Suprapubic skin (tissue), 3 donors: ENCODE measurements around the gene DENND4B.

Source experiments
- POLR2A ChIP-seq, 2 donors: fragments of 450-650 bp; IDR thresholded peaks; one replicate each; pipeline ENCODE4 v1.6.1; 2017; ENCODE audit warnings: antibody characterized with exemption in 2 of 2, mild to moderate bottlenecking in 2 of 2, moderate library complexity in 2 of 2
- TF ChIP-seq, protein P1 (sequence below), 2 donors: fragments of 200-600 bp in 1 of 2; fragments of 450-650 bp in 1 of 2; sonication (generic) in 1 of 2; IDR thresholded peaks; one replicate each; pipeline ENCODE4 v1.5.1; 2016 to 2019; ENCODE audit warnings: antibody characterized with exemption in 2 of 2, mild to moderate bottlenecking in 1 of 2, moderate library complexity in 1 of 2

DNA sequence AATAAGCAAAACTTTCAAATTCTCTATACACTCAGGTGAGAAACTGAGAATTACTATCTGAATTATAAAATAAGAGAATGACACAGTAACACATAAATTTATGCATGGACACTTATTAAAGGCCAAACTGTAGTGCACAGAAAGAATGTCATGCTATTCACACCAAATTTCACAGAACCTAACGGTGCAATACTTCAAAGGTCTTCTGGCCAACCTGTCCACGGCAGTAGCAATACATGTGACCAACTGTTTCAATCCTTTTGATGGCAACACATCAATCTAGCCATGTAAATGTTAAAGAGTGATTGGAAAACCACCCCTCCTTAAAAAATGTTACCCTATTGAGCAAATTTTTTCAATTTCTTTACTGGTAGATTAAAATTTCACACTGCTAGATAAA is 34.2 kb downstream of the DENND4B start:
- TF ChIP-seq, protein P1, sequence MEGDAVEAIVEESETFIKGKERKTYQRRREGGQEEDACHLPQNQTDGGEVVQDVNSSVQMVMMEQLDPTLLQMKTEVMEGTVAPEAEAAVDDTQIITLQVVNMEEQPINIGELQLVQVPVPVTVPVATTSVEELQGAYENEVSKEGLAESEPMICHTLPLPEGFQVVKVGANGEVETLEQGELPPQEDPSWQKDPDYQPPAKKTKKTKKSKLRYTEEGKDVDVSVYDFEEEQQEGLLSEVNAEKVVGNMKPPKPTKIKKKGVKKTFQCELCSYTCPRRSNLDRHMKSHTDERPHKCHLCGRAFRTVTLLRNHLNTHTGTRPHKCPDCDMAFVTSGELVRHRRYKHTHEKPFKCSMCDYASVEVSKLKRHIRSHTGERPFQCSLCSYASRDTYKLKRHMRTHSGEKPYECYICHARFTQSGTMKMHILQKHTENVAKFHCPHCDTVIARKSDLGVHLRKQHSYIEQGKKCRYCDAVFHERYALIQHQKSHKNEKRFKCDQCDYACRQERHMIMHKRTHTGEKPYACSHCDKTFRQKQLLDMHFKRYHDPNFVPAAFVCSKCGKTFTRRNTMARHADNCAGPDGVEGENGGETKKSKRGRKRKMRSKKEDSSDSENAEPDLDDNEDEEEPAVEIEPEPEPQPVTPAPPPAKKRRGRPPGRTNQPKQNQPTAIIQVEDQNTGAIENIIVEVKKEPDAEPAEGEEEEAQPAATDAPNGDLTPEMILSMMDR (IDR thresholded peaks at IDR 0.05): no peak
- TF ChIP-seq POLR2A (IDR thresholded peaks at IDR 0.05): no peak
